ENCODE results near the gene LDLRAD1.

- TF ChIP-seq CTCF (IDR thresholded peaks at IDR 0.05; ENCODE audit: poor library complexity, severe bottlenecking) (no peak), EP300 (conservative IDR thresholded peaks at IDR 0.05; ENCODE audit: poor library complexity, severe bottlenecking) (no peak), REST (IDR thresholded peaks at IDR 0.05; ENCODE audit: borderline replicate concordance) (no peak), POLR2AphosphoS5 (IDR thresholded peaks at IDR 0.05) (no peak), EZH2 (IDR thresholded peaks at IDR 0.05; ENCODE audit: borderline replicate concordance, insufficient read depth, low read length, poor library complexity, severe bottlenecking) (no peak), SMC3 (conservative IDR thresholded peaks at IDR 0.05; ENCODE audit: poor library complexity) (no peak)
Observed at GRCh38 chr1:54024358-54024757, 6.4 kb upstream of the LDLRAD1 start.

Measured in neural cell (in vitro differentiated cells).